Gastrocnemius medialis (tissue), 4 donors: ENCODE data around the gene ABO. TPM values are rescaled to one million over a fixed set of nuclear protein-coding genes. Genes with fewer than 3 reads are reported as not detected.
"Not testable (repeated sequence)": the region's sequence is repeated elsewhere in the genome, so short reads cannot be mapped to it uniquely, and the experiment has no call there.

ENCODE experiments used
- ATAC-seq, 2 donors: fragments of 150-250 bp; one replicate each; pipeline ENCODE4 v1.9.1; 2016
- DNase-seq, 2 donors: peaks; one replicate each; pipeline ENCODE4 v3.0.0-alpha.2; 2019
- H3K27ac ChIP-seq, 4 donors: fragments of 200-600 bp; sonication (generic); 1 replicate in 1 of 4; 2 replicates in 3 of 4; pipeline ENCODE4 v1.5.1; 2016 to 2018; ENCODE audit warnings: mild to moderate bottlenecking in 2 of 4, moderate library complexity in 1 of 4
- H3K27me3 ChIP-seq, 3 donors: fragments of 200-600 bp; sonication (generic) in 2 of 3; 1 replicate in 1 of 3; 2 replicates in 2 of 3; pipeline versions ENCODE4 v1.5.1 to v1.6.0; 2016 to 2019; ENCODE audit warnings: mild to moderate bottlenecking in 1 of 3, moderate library complexity in 1 of 3
- H3K36me3 ChIP-seq, 2 donors: fragments of 200-600 bp; sonication (generic) in 1 of 2; one replicate each; pipeline ENCODE4 v1.5.1; 2017 to 2018
- H3K4me1 ChIP-seq, 2 donors: fragments of 200-600 bp; sonication (generic) in 1 of 2; one replicate each; pipeline ENCODE4 v1.5.1; 2016 to 2017; ENCODE audit warnings: mild to moderate bottlenecking in 2 of 2
- H3K4me3 ChIP-seq, 4 donors: fragments of 200-600 bp; sonication (generic) in 3 of 4; 1 replicate in 1 of 4; 2 replicates in 3 of 4; pipeline ENCODE4 v1.5.1; 2016 to 2019; ENCODE audit warnings: mild to moderate bottlenecking in 2 of 4
- H3K9me3 ChIP-seq, 3 donors: fragments of 200-600 bp; sonication (generic) in 2 of 3; 1 replicate in 1 of 3; 2 replicates in 2 of 3; pipeline ENCODE4 v1.5.1; 2016 to 2019
- POLR2A ChIP-seq, 2 donors: fragments of 450-650 bp; IDR thresholded peaks; one replicate each; pipeline ENCODE4 v1.6.1; 2017; ENCODE audit warnings: antibody characterized with exemption in 2 of 2, mild to moderate bottlenecking in 2 of 2, moderate library complexity in 2 of 2
- in situ Hi-C, 4 donors: fragments of 200-750 bp; cut with MboI; loops; one replicate each; pipeline versions ENCODE4 v1.15.0 to v1.8.0; 2017; ENCODE audit warnings: low sequenced_read_pairs in 4 of 4
- intact Hi-C: fragments of 100-400 bp; cut with DNase I; formaldehyde crosslinking; loops from one replicate; pipeline ENCODE4 v1.15.1; 2023; ENCODE audit warnings: low total_unique reads
- total RNA-seq, 4 donors: library from RNA; depleted of rRNA; stranded (reverse); fragments of >200 nt; gene quantifications; one replicate each; pipeline versions ENCODE4 v1.1.0 to v1.2.3, GENCODE V29; 2016
- TF ChIP-seq, protein P1 (sequence below), 5 experiments: fragments of 450-650 bp in 3 of 5; fragments of 200-600 bp in 2 of 5; sonication (generic) in 2 of 5; IDR thresholded peaks in 4 of 5; conservative IDR thresholded peaks in 1 of 5; 1 replicate in 4 of 5; 2 replicates in 1 of 5; pipeline ENCODE4 v1.5.1; 2016 to 2019; ENCODE audit warnings: antibody characterized with exemption in 5 of 5, mild to moderate bottlenecking in 3 of 5, moderate library complexity in 3 of 5

ABO gene
- total RNA-seq, 4 donors from 2014 or later = 0.24 to 2.4 (median 0.44) TPM; not detected in 1

- TF ChIP-seq, protein P1, sequence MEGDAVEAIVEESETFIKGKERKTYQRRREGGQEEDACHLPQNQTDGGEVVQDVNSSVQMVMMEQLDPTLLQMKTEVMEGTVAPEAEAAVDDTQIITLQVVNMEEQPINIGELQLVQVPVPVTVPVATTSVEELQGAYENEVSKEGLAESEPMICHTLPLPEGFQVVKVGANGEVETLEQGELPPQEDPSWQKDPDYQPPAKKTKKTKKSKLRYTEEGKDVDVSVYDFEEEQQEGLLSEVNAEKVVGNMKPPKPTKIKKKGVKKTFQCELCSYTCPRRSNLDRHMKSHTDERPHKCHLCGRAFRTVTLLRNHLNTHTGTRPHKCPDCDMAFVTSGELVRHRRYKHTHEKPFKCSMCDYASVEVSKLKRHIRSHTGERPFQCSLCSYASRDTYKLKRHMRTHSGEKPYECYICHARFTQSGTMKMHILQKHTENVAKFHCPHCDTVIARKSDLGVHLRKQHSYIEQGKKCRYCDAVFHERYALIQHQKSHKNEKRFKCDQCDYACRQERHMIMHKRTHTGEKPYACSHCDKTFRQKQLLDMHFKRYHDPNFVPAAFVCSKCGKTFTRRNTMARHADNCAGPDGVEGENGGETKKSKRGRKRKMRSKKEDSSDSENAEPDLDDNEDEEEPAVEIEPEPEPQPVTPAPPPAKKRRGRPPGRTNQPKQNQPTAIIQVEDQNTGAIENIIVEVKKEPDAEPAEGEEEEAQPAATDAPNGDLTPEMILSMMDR (IDR thresholded peaks at IDR 0.05 in 4 of 5, conservative IDR thresholded peaks at IDR 0.05 in 1 of 5) = no peak
- no peak for TF ChIP-seq POLR2A (IDR thresholded peaks at IDR 0.05)
- intact Hi-C loops (no loop called here), in situ Hi-C loops (no loop called here)
- no peak overlapping the region for H3K27ac ChIP-seq
- peaks cover 12 to 24% (median 17%) of the 10 kb centered on the region in 3 donors for H3K27me3 ChIP-seq
- ATAC-seq (no peak), DNase-seq (no peak)
- H3K4me1 ChIP-seq = no peaks in the 10 kb centered on the region
- H3K4me3 ChIP-seq = no peak overlapping the region
- no peaks in the 10 kb centered on the region for H3K9me3 ChIP-seq
- H3K36me3 ChIP-seq = no peaks in the 10 kb centered on the region
Measured at GRCh38 chr9:133304158-133304470, 29.1 kb upstream of the ABO start.

GRCh38 chr9:133303266-133304157, 28.5 kb upstream of the ABO start:
- no peaks in the 10 kb centered on the region for H3K9me3 ChIP-seq
- peaks cover 12 to 29% (median 17%) of the 10 kb centered on the region in 3 donors for H3K27me3 ChIP-seq
- no peak overlapping the region for H3K4me3 ChIP-seq
- no peak for ATAC-seq
- no peaks in the 10 kb centered on the region for H3K4me1 ChIP-seq
- in situ Hi-C loops = no loop called here
- H3K27ac ChIP-seq = no peak overlapping the region
- no peaks in the 10 kb centered on the region for H3K36me3 ChIP-seq
- DNase-seq = no peak
- TF ChIP-seq POLR2A (IDR thresholded peaks at IDR 0.05) = no peak
- TF ChIP-seq, protein P1 (IDR thresholded peaks at IDR 0.05 in 4 of 5, conservative IDR thresholded peaks at IDR 0.05 in 1 of 5) = no peak
- intact Hi-C loops = no loop called here

GRCh38 chr9:133301253-133302230, 26.5 kb upstream of the ABO start:
- no peak for TF ChIP-seq POLR2A (IDR thresholded peaks at IDR 0.05)
- TF ChIP-seq, protein P1 (IDR thresholded peaks at IDR 0.05 in 4 of 5, conservative IDR thresholded peaks at IDR 0.05 in 1 of 5) = no peak
- no peak for DNase-seq
- H3K4me1 ChIP-seq = no peaks in the 10 kb centered on the region
- intact Hi-C loops (no loop called here), in situ Hi-C loops (no loop called here)
- H3K27me3 ChIP-seq = peaks cover 9 to 31% (median 18%) of the 10 kb centered on the region in 3 donors
- no peaks in the 10 kb centered on the region for H3K36me3 ChIP-seq
- H3K27ac ChIP-seq = no peak overlapping the region
- H3K9me3 ChIP-seq = no peaks in the 10 kb centered on the region
- no peak overlapping the region for H3K4me3 ChIP-seq
- ATAC-seq = no peak

GRCh38 chr9:133299996-133300395, 25.0 kb upstream of the ABO start:
- H3K4me3 ChIP-seq, ATAC-seq, in situ Hi-C loops, DNase-seq, H3K27ac ChIP-seq, H3K4me1 ChIP-seq, intact Hi-C loops, H3K9me3 ChIP-seq, H3K36me3 ChIP-seq: not testable (repeated sequence)
- H3K27me3 ChIP-seq = peaks cover 9 to 34% (median 18%) of the 10 kb centered on the region in 3 donors

DNA sequence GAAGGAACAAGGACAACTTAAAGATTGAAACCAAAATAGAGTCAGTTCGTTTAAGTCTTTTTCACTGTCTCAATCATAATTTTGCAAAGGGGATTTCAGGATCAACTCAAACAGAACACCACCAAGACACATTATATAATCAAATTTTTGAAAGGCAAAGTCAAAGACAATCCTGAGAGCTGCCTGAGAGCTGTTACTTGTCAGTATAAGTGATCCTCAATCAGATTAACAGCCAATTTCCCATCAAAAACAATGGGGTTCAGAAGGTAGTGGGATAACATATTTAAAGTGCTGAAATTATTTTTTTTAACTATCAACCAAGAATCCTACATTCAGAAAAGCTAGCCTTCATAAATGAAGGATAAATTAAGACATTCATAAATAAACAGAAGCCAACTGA, 19.3 kb upstream of the ABO start:
- H3K27me3 ChIP-seq = peaks cover 5 to 30% (median 8%) of the 10 kb centered on the region in 3 donors
- H3K27ac ChIP-seq = no peak overlapping the region
- no peaks in the 10 kb centered on the region for H3K9me3 ChIP-seq
- no peaks in the 10 kb centered on the region for H3K4me1 ChIP-seq
- no peak overlapping the region for H3K4me3 ChIP-seq
- ATAC-seq (no peak), DNase-seq (no peak)
- TF ChIP-seq, protein P1 (IDR thresholded peaks at IDR 0.05 in 4 of 5, conservative IDR thresholded peaks at IDR 0.05 in 1 of 5) = no peak
- TF ChIP-seq POLR2A (IDR thresholded peaks at IDR 0.05) = no peak
- in situ Hi-C loops (no loop called here), intact Hi-C loops (no loop called here)
- no peaks in the 10 kb centered on the region for H3K36me3 ChIP-seq
